Measurements from ENCODE around the gene RFX2. TPM values are rescaled to one million over a fixed set of nuclear protein-coding genes. Genes with fewer than 3 reads are reported as not detected.
A peak's percentile ranks its signal among the peaks of the same experiment; 100 is the strongest.
"Not testable (repeated sequence)": the region's sequence is repeated elsewhere in the genome, so short reads cannot be mapped to it uniquely, and the experiment has no call there.

The RFX2 gene
- total RNA-seq, 1 donor: 10.7 TPM

- DNase-seq (ENCODE audit: low read depth): peak; percentile 88
- peak; percentile 94 for TF ChIP-seq CTCF (IDR thresholded peaks at IDR 0.05; ENCODE audit: insufficient read depth, low read length)
- peak overlapping the region; percentile 64 for H3K4me3 ChIP-seq (ENCODE audit: low read depth, low read length)
Measured at GRCh38 chr19:5987077-5987818, 123.1 kb downstream of the RFX2 start.

GRCh38 chr19:5985837-5986236 is 124.5 kb downstream of the RFX2 start:
- not testable (repeated sequence) for H3K4me3 ChIP-seq (ENCODE audit: low read depth, low read length); DNase-seq (ENCODE audit: low read depth)

GRCh38 chr19:5985098-5985783 is 125.1 kb downstream of the RFX2 start:
- no peak for TF ChIP-seq CTCF (IDR thresholded peaks at IDR 0.05; ENCODE audit: insufficient read depth, low read length)
- no peak overlapping the region for H3K4me3 ChIP-seq (ENCODE audit: low read depth, low read length)
- peak; percentile 78 for DNase-seq (ENCODE audit: low read depth)

- H3K4me3 ChIP-seq (ENCODE audit: low read depth, low read length): no peak overlapping the region
- DNase-seq (ENCODE audit: low read depth): no peak
- no peak for TF ChIP-seq CTCF (IDR thresholded peaks at IDR 0.05; ENCODE audit: insufficient read depth, low read length)
Measured at GRCh38 chr19:5984600-5984999, 125.7 kb downstream of the RFX2 start.

GRCh38 chr19:5983367-5983955 is 126.8 kb downstream of the RFX2 start:
- no peak for DNase-seq (ENCODE audit: low read depth)
- TF ChIP-seq CTCF (IDR thresholded peaks at IDR 0.05; ENCODE audit: insufficient read depth, low read length): no peak
- no peak overlapping the region for H3K4me3 ChIP-seq (ENCODE audit: low read depth, low read length)

- no peak for DNase-seq (ENCODE audit: low read depth)
- TF ChIP-seq CTCF (IDR thresholded peaks at IDR 0.05; ENCODE audit: insufficient read depth, low read length): no peak
- peak overlapping the region; percentile 84 for H3K4me3 ChIP-seq (ENCODE audit: low read depth, low read length)
Measured at GRCh38 chr19:5978606-5979552, 131.4 kb downstream of the RFX2 start.

All from fibroblast of the aortic adventitia (primary cell).